ENCODE measurements around the gene NIM1K. TPM values are rescaled to one million over a fixed set of nuclear protein-coding genes. Genes with fewer than 3 reads are reported as not detected.

NIM1K gene
- total and polyA plus RNA-seq, 10 of the 15 experiments (the other 5 are each of a cell fraction or from before 2014, with no cell fraction given), result 0.27 to 1.7 (median 0.66) TPM

DNA sequence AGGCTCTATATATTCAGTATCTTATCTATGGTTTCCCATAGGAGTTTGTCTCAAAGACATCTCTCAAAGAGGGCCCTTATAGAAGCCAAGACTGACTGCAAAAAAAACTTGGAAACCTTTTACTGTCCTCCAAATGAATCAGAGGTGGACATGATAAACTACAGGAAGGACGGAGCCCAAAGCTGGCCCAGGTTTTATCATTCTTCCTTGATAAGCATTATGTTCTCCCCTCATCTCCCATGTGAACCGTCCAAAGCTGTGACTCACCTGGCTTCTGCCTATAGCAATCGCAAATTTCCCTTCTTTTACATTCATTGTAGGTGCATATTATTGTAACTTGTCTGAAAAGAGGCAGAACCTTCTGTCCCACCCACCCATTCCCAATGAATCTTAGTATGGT is 35.0 kb upstream of the NIM1K start:
- 95% methylated on average over 3 of the region's 3 CpGs for WGBS (ENCODE audit: insufficient coverage, insufficient replicate concordance, low lambda C conversion rate, missing lambda C conversion rate)
- peaks cover 2% of the 10 kb centered on the region; the same call in 1 of the 2 replicates for H3K79me2 ChIP-seq (ENCODE audit: control insufficient read depth, insufficient read depth, low read length)
- H3K9ac ChIP-seq (ENCODE audit: control insufficient read depth, insufficient read depth, low read length), result no peak overlapping the region
- no peak for FAIRE-seq
- H4K20me1 ChIP-seq (ENCODE audit: control insufficient read depth, insufficient read depth), result no peaks in the 10 kb centered on the region
- H2AFZ ChIP-seq (ENCODE audit: control insufficient read depth, low read depth, low read length), result no peak overlapping the region
- no peak overlapping the region for H3K27ac ChIP-seq (ENCODE audit: control insufficient read depth, insufficient read depth)
- H3K9me3 ChIP-seq (replicated peaks; ENCODE audit: control insufficient read depth, insufficient read depth, low read length), result no peaks in the 10 kb centered on the region
- no peaks in the 10 kb centered on the region for H3K27me3 ChIP-seq (replicated peaks in 1 of 2; ENCODE audit: control insufficient read depth in 2 of 2, insufficient read depth in 2 of 2, low read length in 1 of 2)
- in situ Hi-C loops (cut with MboI) (no loop called here), intact Hi-C loops (cut with micrococcal nuclease; ENCODE audit: unreplicated experiment) (no loop called here)
- H3K4me3 ChIP-seq, result no peak overlapping the region
- RAD21 ChIA-PET (ENCODE audit: unreplicated experiment), result no interaction called here
- BruUV-seq (replicated peaks), result no TSS peak
- no peaks in the 10 kb centered on the region for H3K4me1 ChIP-seq (ENCODE audit: control insufficient read depth, insufficient read depth, low read length)
- CTCF ChIA-PET, result interaction anchor here (0.5 to 1.2 kb wide), 4 partner anchors 15 to 57 kb away, joined by 3 read pairs; no protein-coding TSS in a partner anchor
- ATAC-seq, result no peak
- no peak for DNase-seq (ENCODE audit: low read depth, low spot score)
- peaks cover 2 to 12% of the 10 kb centered on the region in 2 experiments for H3K36me3 ChIP-seq (ENCODE audit: control insufficient read depth in 2 of 2, insufficient read depth in 2 of 2, low read length in 1 of 2)
- no peak overlapping the region for H3K4me2 ChIP-seq (ENCODE audit: control insufficient read depth, insufficient read depth)
- SMC1A ChIA-PET (ENCODE audit: uncharacterized antibody, unreplicated experiment), result interaction anchor here (0.9 kb wide), 1 partner anchor 10 kb away, joined by 3 read pairs; no protein-coding TSS in a partner anchor
- POLR2A ChIA-PET, result no interaction called here
- no peak for TF ChIP-seq SMC3 (IDR thresholded peaks at IDR 0.05; ENCODE audit: borderline replicate concordance, low read length)
- TF ChIP-seq, protein P1, sequence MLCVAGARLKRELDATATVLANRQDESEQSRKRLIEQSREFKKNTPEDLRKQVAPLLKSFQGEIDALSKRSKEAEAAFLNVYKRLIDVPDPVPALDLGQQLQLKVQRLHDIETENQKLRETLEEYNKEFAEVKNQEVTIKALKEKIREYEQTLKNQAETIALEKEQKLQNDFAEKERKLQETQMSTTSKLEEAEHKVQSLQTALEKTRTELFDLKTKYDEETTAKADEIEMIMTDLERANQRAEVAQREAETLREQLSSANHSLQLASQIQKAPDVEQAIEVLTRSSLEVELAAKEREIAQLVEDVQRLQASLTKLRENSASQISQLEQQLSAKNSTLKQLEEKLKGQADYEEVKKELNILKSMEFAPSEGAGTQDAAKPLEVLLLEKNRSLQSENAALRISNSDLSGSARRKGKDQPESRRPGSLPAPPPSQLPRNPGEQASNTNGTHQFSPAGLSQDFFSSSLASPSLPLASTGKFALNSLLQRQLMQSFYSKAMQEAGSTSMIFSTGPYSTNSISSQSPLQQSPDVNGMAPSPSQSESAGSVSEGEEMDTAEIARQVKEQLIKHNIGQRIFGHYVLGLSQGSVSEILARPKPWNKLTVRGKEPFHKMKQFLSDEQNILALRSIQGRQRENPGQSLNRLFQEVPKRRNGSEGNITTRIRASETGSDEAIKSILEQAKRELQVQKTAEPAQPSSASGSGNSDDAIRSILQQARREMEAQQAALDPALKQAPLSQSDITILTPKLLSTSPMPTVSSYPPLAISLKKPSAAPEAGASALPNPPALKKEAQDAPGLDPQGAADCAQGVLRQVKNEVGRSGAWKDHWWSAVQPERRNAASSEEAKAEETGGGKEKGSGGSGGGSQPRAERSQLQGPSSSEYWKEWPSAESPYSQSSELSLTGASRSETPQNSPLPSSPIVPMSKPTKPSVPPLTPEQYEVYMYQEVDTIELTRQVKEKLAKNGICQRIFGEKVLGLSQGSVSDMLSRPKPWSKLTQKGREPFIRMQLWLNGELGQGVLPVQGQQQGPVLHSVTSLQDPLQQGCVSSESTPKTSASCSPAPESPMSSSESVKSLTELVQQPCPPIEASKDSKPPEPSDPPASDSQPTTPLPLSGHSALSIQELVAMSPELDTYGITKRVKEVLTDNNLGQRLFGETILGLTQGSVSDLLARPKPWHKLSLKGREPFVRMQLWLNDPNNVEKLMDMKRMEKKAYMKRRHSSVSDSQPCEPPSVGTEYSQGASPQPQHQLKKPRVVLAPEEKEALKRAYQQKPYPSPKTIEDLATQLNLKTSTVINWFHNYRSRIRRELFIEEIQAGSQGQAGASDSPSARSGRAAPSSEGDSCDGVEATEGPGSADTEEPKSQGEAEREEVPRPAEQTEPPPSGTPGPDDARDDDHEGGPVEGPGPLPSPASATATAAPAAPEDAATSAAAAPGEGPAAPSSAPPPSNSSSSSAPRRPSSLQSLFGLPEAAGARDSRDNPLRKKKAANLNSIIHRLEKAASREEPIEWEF (IDR thresholded peaks at IDR 0.05; ENCODE audit: insufficient replicate concordance, low read depth, low read length), result no peak
- TF ChIP-seq, protein P2, sequence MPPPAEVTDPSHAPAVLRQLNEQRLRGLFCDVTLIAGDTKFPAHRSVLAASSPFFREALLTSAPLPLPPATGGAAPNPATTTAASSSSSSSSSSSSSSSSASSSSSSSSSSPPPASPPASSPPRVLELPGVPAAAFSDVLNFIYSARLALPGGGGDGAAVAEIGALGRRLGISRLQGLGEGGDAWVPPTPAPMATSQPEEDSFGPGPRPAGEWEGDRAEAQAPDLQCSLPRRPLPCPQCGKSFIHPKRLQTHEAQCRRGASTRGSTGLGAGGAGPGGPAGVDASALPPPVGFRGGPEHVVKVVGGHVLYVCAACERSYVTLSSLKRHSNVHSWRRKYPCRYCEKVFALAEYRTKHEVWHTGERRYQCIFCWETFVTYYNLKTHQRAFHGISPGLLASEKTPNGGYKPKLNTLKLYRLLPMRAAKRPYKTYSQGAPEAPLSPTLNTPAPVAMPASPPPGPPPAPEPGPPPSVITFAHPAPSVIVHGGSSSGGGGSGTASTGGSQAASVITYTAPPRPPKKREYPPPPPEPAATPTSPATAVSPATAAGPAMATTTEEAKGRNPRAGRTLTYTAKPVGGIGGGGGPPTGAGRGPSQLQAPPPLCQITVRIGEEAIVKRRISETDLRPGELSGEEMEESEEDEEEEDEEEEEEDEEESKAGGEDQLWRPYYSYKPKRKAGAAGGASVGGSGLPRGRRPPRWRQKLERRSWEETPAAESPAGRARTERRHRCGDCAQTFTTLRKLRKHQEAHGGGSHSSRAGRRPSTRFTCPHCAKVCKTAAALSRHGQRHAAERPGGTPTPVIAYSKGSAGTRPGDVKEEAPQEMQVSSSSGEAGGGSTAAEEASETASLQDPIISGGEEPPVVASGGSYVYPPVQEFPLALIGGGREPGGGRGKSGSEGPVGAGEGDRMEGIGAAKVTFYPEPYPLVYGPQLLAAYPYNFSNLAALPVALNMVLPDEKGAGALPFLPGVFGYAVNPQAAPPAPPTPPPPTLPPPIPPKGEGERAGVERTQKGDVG (CRISPR knock-in tag; IDR thresholded peaks at IDR 0.05), result no peak
- TF ChIP-seq E4F1 (IDR thresholded peaks at IDR 0.05; ENCODE audit: borderline replicate concordance, partially characterized antibody), result no peak
- TF ChIP-seq EGR1 (IDR thresholded peaks at IDR 0.05; ENCODE audit: borderline replicate concordance in 1 of 2, low read depth in 2 of 2, low read length in 2 of 2), result no peak
- no peak for TF ChIP-seq CHD2 (IDR thresholded peaks at IDR 0.05; ENCODE audit: borderline replicate concordance, low read depth, low read length)
- TF ChIP-seq POU2F2 (IDR thresholded peaks at IDR 0.05; ENCODE audit: borderline replicate concordance, low read depth, low read length), result no peak
- TF ChIP-seq BCLAF1 (IDR thresholded peaks at IDR 0.05), result no peak
- TF ChIP-seq WRNIP1 (IDR thresholded peaks at IDR 0.05; ENCODE audit: borderline replicate concordance, low read depth, low read length), result no peak
